Activated T-cell treated with anti-CD3 and anti-CD28 coated beads, Interleukin-2, amount 50 U/mL, for 72 hours (primary cell): ENCODE measurements around the gene SFMBT1. TPM values are rescaled to one million over a fixed set of nuclear protein-coding genes. Genes with fewer than 3 reads are reported as not detected.

ENCODE experiments used
- ATAC-seq, 2 donors: fragments of 150-1000 bp; cut with Tn5 transposase; replicated peaks in 1 of 2; 2 replicates each; pipeline ENCODE4 v1.10.0; 2021; ENCODE audit warnings: moderate library complexity in 2 of 2, mild to moderate bottlenecking in 1 of 2
- DNase-seq, 2 donors: peaks; one replicate each; pipeline ENCODE4 v3.0.0; 2021 to 2022; ENCODE audit warnings: mixed read lengths in 1 of 2
- H3K27ac Mint-ChIP-seq: one replicate; pipeline ENCODE4 v1.8.0; 2022; ENCODE audit warnings: mild to moderate bottlenecking, moderate library complexity, mixed read lengths
- H3K27me3 Mint-ChIP-seq: one replicate; pipeline ENCODE4 v1.8.0; 2022; ENCODE audit warnings: low read depth, mixed read lengths
- H3K36me3 Mint-ChIP-seq, 2 donors: one replicate each; pipeline ENCODE4 v1.8.0; 2022; ENCODE audit warnings: mixed read lengths in 2 of 2, mild to moderate bottlenecking in 1 of 2; ENCODE audit not compliant: insufficient read depth in 2 of 2
- H3K4me1 Mint-ChIP-seq: one replicate; pipeline ENCODE4 v1.8.0; 2022; ENCODE audit warnings: low read depth, mixed read lengths
- H3K4me3 Mint-ChIP-seq, 2 donors: one replicate each; pipeline ENCODE4 v1.8.0; 2022; ENCODE audit warnings: mild to moderate bottlenecking in 2 of 2, mixed read lengths in 2 of 2, moderate library complexity in 2 of 2
- H3K9me3 Mint-ChIP-seq, 2 donors: one replicate each; pipeline ENCODE4 v1.8.0; 2022; ENCODE audit warnings: mixed read lengths in 2 of 2
- total RNA-seq, 2 donors: library from RNA; stranded (reverse); gene quantifications; one replicate each; pipeline ENCODE4 v1.2.3, GENCODE V29; 2022

The SFMBT1 gene
- total RNA-seq, 2 donors from 2014 or later, result 24.9 to 26.3 TPM

DNA sequence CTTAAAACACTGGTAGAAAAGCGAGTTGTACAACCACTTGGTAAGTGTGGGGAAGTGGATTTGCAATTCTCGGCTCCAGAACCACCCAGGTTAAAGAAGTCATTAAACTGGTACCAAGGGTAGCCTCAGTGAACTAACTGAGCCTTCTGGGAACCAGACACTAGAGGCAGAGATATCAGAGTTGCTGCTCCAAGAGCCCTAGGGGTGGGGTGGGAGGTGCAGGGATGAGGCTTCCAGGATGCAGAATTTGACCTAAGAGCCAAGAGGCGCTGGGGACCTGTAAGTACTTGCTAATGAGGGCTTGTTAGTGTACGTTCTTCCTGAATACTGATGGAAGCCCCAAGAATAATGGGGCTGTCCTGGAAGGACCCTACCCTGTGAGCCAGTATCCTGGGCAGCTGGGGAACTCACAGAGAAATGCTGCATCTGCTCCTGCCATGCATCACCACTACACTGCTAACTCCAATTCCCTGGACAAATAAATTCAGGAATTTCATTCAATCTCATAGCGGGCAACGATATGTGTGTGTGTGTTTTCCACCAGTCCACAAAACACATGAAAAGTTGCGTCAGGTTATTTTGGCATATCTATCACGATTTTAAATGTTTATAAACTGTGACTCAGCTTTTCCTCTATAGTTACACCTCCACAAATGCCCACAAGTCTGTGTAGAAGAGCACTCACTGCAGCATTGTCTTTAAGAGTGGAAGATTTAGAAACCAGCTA lies 172.3 kb downstream of the SFMBT1 start:
- Mint-ChIP-seq H3K27ac (peak overlapping the region; percentile 16), H3K9me3 (no peaks in the 10 kb centered on the region), H3K27me3 (no peaks in the 10 kb centered on the region), H3K36me3 (no peaks in the 10 kb centered on the region), H3K4me3 (peak overlapping the region in 1 of 2 donors; percentile 1), H3K4me1 (peaks cover 47% of the 10 kb centered on the region)
- no peak for DNase-seq
- peak; percentile 51 to 53 for ATAC-seq

- peaks cover 47% of the 10 kb centered on the region for H3K4me1 Mint-ChIP-seq
- H3K27ac Mint-ChIP-seq, result peak overlapping the region; percentile 5
- H3K27me3 Mint-ChIP-seq, result no peaks in the 10 kb centered on the region
Observed at GRCh38 chr3:52872245-52872644, 173.6 kb downstream of the SFMBT1 start.

GRCh38 chr3:52871761-52872160 lies 174.1 kb downstream of the SFMBT1 start:
- no peaks in the 10 kb centered on the region for H3K36me3 Mint-ChIP-seq
- no peak overlapping the region for H3K4me3 Mint-ChIP-seq
- ATAC-seq (no peak), DNase-seq (no peak)
- peak overlapping the region; percentile 5 for H3K27ac Mint-ChIP-seq
- H3K9me3 Mint-ChIP-seq, result no peaks in the 10 kb centered on the region
- peaks cover 47% of the 10 kb centered on the region for H3K4me1 Mint-ChIP-seq
- no peaks in the 10 kb centered on the region for H3K27me3 Mint-ChIP-seq

More at GRCh38 chr3:52872245-52872644, 173.6 kb downstream of the SFMBT1 start:
- no peak for ATAC-seq
- Mint-ChIP-seq H3K9me3 (no peaks in the 10 kb centered on the region), H3K4me3 (no peak overlapping the region), H3K36me3 (no peaks in the 10 kb centered on the region)
- DNase-seq, result no peak

GRCh38 chr3:52870471-52870870 lies 175.4 kb downstream of the SFMBT1 start:
- Mint-ChIP-seq H3K4me1 (peaks cover 36% of the 10 kb centered on the region), H3K9me3 (peaks cover 3 to 4% of the 10 kb centered on the region in 2 donors), H3K4me3 (no peak overlapping the region), H3K27me3 (no peaks in the 10 kb centered on the region), H3K27ac (no peak overlapping the region), H3K36me3 (peaks cover 3 to 9% of the 10 kb centered on the region in 2 donors)
- ATAC-seq (no peak), DNase-seq (no peak)

DNA sequence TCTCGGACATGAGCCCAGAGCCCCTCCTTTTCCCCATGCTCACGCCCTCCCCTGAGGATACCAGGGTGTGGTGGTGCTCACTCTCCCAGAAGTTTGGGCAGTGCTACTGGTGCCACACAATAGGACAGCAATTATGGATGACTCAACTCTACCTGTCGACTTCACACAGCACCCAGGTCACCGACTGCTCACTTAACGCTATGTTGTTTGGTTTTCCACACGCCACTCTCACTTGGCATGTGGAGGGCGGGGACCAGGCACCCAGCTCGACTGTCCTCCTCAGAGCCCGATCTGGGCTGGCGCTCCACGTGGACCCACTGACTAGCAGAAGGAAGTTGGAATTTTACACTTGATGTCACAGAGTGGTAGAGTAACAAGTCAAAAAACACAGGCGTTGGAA lies 179.4 kb downstream of the SFMBT1 start:
- DNase-seq, result no peak
- H3K27ac Mint-ChIP-seq, result no peak overlapping the region

DNA sequence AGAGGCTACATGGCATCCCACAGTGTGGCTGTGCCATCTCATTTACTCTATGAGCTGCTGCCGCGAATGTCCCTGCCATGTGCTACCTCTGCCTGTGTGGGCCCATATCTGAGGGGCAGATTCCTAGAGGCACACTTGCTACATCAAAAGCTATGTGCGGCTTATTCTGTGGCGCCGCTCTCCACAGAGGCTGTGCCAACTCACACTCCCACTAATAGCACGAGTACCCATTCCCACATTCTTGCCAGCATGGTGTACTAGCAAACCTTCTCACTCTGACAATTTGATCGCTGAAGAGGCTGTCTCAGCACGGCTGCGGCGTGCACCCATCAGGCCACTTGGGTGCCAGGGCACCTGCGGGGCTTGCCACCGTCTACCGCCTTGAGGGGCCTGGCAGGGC lies 179.9 kb downstream of the SFMBT1 start:
- H3K4me1 Mint-ChIP-seq, result peaks cover 3% of the 10 kb centered on the region
- H3K9me3 Mint-ChIP-seq, result peaks cover 3 to 9% of the 10 kb centered on the region in 2 donors
- H3K4me3 Mint-ChIP-seq, result no peak overlapping the region
- no peaks in the 10 kb centered on the region for H3K27me3 Mint-ChIP-seq
- peaks cover 7 to 17% of the 10 kb centered on the region in 2 donors for H3K36me3 Mint-ChIP-seq
- H3K27ac Mint-ChIP-seq, result no peak overlapping the region
- DNase-seq, result no peak
- ATAC-seq, result no peak

More for the DNA sequence above, 179.4 kb downstream of the SFMBT1 start:
- no peak overlapping the region for H3K4me3 Mint-ChIP-seq
- ATAC-seq, result no peak
- H3K9me3 Mint-ChIP-seq, result peaks cover 3 to 9% of the 10 kb centered on the region in 2 donors
- H3K4me1 Mint-ChIP-seq, result peaks cover 7% of the 10 kb centered on the region
- H3K27me3 Mint-ChIP-seq, result no peaks in the 10 kb centered on the region
- peaks cover 7 to 17% of the 10 kb centered on the region in 2 donors for H3K36me3 Mint-ChIP-seq

DNA sequence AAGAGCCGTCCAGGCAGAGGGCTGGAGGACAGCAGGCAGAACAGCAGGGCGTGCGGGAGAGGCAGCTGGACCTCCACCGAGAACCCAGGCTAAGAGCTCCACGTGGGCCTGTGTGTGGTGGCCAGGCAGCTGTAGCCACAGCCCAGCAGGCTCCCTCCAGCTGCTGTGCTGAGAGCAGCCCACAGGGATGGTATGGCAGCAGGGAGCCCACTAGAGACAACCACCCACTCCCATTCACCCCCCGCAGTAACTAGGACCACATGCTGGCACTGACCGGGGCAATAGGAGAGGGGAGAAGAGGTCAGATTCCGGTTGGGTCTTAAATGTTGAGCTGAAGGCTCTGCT lies 185.5 kb downstream of the SFMBT1 start:
- Mint-ChIP-seq H3K36me3 (peaks cover 3 to 11% of the 10 kb centered on the region in 2 donors), H3K9me3 (peaks cover 0 to 5% of the 10 kb centered on the region in 2 donors), H3K4me1 (no peaks in the 10 kb centered on the region), H3K4me3 (no peak overlapping the region), H3K27ac (no peak overlapping the region), H3K27me3 (no peaks in the 10 kb centered on the region)
- ATAC-seq (no peak), DNase-seq (no peak)

- H3K36me3 Mint-ChIP-seq, result peaks cover 3 to 11% of the 10 kb centered on the region in 2 donors
- peaks cover 0 to 2% of the 10 kb centered on the region in 2 donors for H3K9me3 Mint-ChIP-seq
- no peak overlapping the region for H3K4me3 Mint-ChIP-seq
- no peaks in the 10 kb centered on the region for H3K27me3 Mint-ChIP-seq
- DNase-seq (no peak), ATAC-seq (no peak)
- H3K4me1 Mint-ChIP-seq, result no peaks in the 10 kb centered on the region
- H3K27ac Mint-ChIP-seq, result no peak overlapping the region
Observed at GRCh38 chr3:52859686-52860423, 186.0 kb downstream of the SFMBT1 start.

- Mint-ChIP-seq H3K27me3 (no peaks in the 10 kb centered on the region), H3K36me3 (peaks cover 1 to 8% of the 10 kb centered on the region in 2 donors), H3K9me3 (peaks cover 0 to 2% of the 10 kb centered on the region in 2 donors), H3K4me3 (no peak overlapping the region), H3K4me1 (no peaks in the 10 kb centered on the region), H3K27ac (no peak overlapping the region)
- DNase-seq (no peak), ATAC-seq (no peak)
Observed at GRCh38 chr3:52857864-52858263, 188.0 kb downstream of the SFMBT1 start.

- no peak overlapping the region for H3K4me3 Mint-ChIP-seq
- H3K9me3 Mint-ChIP-seq, result no peaks in the 10 kb centered on the region
- H3K27ac Mint-ChIP-seq, result no peak overlapping the region
- DNase-seq, result no peak
- no peaks in the 10 kb centered on the region for H3K27me3 Mint-ChIP-seq
- no peak for ATAC-seq
- peaks cover 0 to 3% of the 10 kb centered on the region in 2 donors for H3K36me3 Mint-ChIP-seq
- H3K4me1 Mint-ChIP-seq, result no peaks in the 10 kb centered on the region
Observed at GRCh38 chr3:52857133-52857532, 188.7 kb downstream of the SFMBT1 start.

DNA sequence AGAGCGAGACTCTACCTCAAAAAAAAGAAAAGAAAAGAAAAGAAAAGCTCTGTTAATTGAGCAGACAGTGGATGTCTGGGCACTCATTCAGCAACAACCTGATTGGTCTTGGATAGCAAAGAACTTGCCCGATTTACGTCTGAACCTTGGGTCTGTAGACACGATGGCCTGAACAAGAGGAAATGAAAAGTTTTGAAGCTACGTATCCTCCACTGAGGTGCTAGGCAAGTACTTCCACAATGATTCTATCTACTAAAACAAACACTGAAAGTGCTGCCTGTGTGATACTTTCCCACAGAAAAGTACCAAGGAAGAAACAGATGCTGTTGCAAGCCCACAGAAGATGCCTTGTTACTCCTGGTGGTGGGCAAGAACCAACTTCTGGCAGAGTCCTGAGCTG lies 189.2 kb downstream of the SFMBT1 start:
- ATAC-seq, result no peak
- Mint-ChIP-seq H3K27ac (no peak overlapping the region), H3K27me3 (no peaks in the 10 kb centered on the region), H3K4me3 (no peak overlapping the region), H3K4me1 (no peaks in the 10 kb centered on the region), H3K36me3 (peaks cover 0 to 3% of the 10 kb centered on the region in 2 donors), H3K9me3 (no peaks in the 10 kb centered on the region)
- DNase-seq, result no peak

DNA sequence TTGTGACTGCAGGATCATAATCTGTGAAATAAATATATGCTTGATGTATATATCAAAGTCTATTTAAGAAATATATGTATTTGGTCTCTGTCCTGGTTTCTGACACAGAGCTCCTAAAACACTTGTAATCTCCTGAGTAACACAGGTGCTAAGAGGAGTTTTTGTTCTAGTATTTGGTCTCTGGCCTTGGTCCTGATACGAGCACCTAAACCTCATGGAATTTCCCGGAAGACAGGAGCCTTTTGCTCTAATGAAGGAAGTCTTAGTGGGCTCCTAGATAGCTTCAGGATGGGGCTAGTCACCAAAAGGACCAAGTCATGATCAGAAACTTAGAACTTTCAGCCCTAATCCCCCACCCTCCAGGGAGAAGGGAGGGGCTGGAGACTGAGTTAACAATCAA lies 191.9 kb downstream of the SFMBT1 start:
- DNase-seq (no peak), ATAC-seq (no peak)
- Mint-ChIP-seq H3K4me1 (no peaks in the 10 kb centered on the region), H3K27me3 (no peaks in the 10 kb centered on the region), H3K36me3 (no peaks in the 10 kb centered on the region), H3K9me3 (no peaks in the 10 kb centered on the region), H3K27ac (no peak overlapping the region), H3K4me3 (no peak overlapping the region)
